ENCODE data around the gene ZNF511. TPM values are rescaled to one million over a fixed set of nuclear protein-coding genes. Genes with fewer than 3 reads are reported as not detected.

Gene ZNF511
- total RNA-seq, 2 experiments from 2014 or later, result 58.0 to 60.1 TPM

- Mint-ChIP-seq H3K27me3 (peaks cover 32% of the 10 kb centered on the region), H3K4me1 (ENCODE audit: low read depth) (peaks cover 7% of the 10 kb centered on the region), H3K27ac (no peak overlapping the region), H3K36me3 (ENCODE audit: low read depth) (no peaks in the 10 kb centered on the region), H3K9me3 (no peaks in the 10 kb centered on the region), H3K4me3 (no peak overlapping the region)
- ATAC-seq, result no peak
- intact Hi-C loops (cut with micrococcal nuclease), result no loop called here
- TF ChIP-seq CTCF (IDR thresholded peaks at IDR 0.05), result no peak
- no peak for DNase-seq
- ChIA-PET CTCF (interaction anchor here (1.5 kb wide), 1 partner anchor 18 kb away, joined by 6 read pairs; no protein-coding TSS in a partner anchor), POLR2A (interaction anchor here (0.6 to 2.7 kb wide), 5 partner anchors 9 to 141 kb away, joined by 3 to 12 read pairs (median 3); partner anchors contain the start of gene FUOM)
Measured at GRCh38 chr10:133347710-133348517, 39.2 kb downstream of the ZNF511 start.

DNA sequence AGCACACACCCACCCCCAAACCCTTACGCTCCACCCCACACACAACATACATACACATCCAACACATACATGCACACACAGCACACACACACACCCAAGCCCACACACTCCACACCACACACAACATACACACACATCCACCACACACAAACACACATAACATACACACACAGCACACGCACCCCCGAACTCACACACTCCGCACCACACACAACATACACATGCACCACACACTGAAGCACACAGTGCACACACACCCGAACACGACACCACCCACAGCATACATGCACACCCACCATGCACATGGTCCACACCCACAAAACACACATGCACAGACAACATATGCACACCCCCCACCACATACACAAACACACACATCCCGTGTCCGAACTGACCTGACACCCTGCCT is 40.5 kb downstream of the ZNF511 start:
- Mint-ChIP-seq H3K27me3 (peaks cover 24% of the 10 kb centered on the region), H3K36me3 (ENCODE audit: low read depth) (no peaks in the 10 kb centered on the region), H3K27ac (no peak overlapping the region), H3K4me1 (ENCODE audit: low read depth) (peaks cover 2% of the 10 kb centered on the region), H3K4me3 (no peak overlapping the region), H3K9me3 (no peaks in the 10 kb centered on the region)
- no peak for ATAC-seq
- DNase-seq, result no peak
- ChIA-PET POLR2A (no interaction called here), CTCF (no interaction called here)
- TF ChIP-seq CTCF (IDR thresholded peaks at IDR 0.05), result no peak
- intact Hi-C loops (cut with micrococcal nuclease), result no loop called here

DNA sequence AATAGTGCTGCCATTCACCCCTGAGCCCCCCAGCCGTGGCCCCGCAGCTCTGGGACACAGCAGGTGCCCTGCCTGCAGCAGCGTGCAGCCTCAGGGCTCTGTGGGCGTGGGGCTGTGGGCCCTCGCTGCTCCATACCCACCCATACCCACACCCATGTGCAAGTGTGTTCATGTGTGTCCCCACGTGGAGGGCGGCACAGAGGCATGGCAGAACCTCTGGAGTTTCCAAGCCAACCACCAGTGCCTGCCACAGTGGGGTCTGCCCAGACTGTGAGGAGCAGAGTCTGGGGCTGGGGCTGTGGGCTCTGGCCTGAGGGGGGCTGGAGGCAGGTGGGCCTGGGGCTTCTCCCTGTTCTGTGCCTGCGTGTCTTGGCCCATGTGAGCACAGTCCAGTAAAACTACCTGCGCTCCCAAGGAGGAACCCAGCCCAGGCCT is 40.9 kb downstream of the ZNF511 start:
- intact Hi-C loops (cut with micrococcal nuclease), result no loop called here

GRCh38 chr10:133350283-133350949 is 41.7 kb downstream of the ZNF511 start:
- POLR2A ChIA-PET, result no interaction called here
- H3K27me3 Mint-ChIP-seq, result peaks cover 15% of the 10 kb centered on the region
- intact Hi-C loops (cut with micrococcal nuclease), result no loop called here
- CTCF ChIA-PET, result no interaction called here
- DNase-seq (no peak), ATAC-seq (no peak)
- no peaks in the 10 kb centered on the region for H3K36me3 Mint-ChIP-seq (ENCODE audit: low read depth)
- H3K27ac Mint-ChIP-seq, result no peak overlapping the region
- no peak overlapping the region for H3K4me3 Mint-ChIP-seq
- peaks cover 2% of the 10 kb centered on the region for H3K4me1 Mint-ChIP-seq (ENCODE audit: low read depth)
- H3K9me3 Mint-ChIP-seq, result no peaks in the 10 kb centered on the region
- no peak for TF ChIP-seq CTCF (IDR thresholded peaks at IDR 0.05)

More for the DNA sequence above, 40.9 kb downstream of the ZNF511 start:
- no peak for TF ChIP-seq CTCF (IDR thresholded peaks at IDR 0.05)
- ChIA-PET CTCF (no interaction called here), POLR2A (no interaction called here)
- ATAC-seq (no peak), DNase-seq (no peak)
- peaks cover 2% of the 10 kb centered on the region for H3K4me1 Mint-ChIP-seq (ENCODE audit: low read depth)
- H3K27ac Mint-ChIP-seq, result no peak overlapping the region
- no peak overlapping the region for H3K4me3 Mint-ChIP-seq
- H3K27me3 Mint-ChIP-seq, result peaks cover 21% of the 10 kb centered on the region
- H3K9me3 Mint-ChIP-seq, result no peaks in the 10 kb centered on the region
- H3K36me3 Mint-ChIP-seq (ENCODE audit: low read depth), result no peaks in the 10 kb centered on the region

- no peak for TF ChIP-seq CTCF (IDR thresholded peaks at IDR 0.05)
- Mint-ChIP-seq H3K4me1 (ENCODE audit: low read depth) (peaks cover 2% of the 10 kb centered on the region), H3K9me3 (no peaks in the 10 kb centered on the region), H3K27me3 (peaks cover 10% of the 10 kb centered on the region), H3K27ac (no peak overlapping the region), H3K4me3 (no peak overlapping the region), H3K36me3 (ENCODE audit: low read depth) (peaks cover 1% of the 10 kb centered on the region)
- ChIA-PET POLR2A (no interaction called here), CTCF (interaction anchor here (1.1 kb wide), 2 partner anchors 11 to 32 kb away, joined by 3 read pairs; no protein-coding TSS in a partner anchor)
- no peak for ATAC-seq
- intact Hi-C loops (cut with micrococcal nuclease), result no loop called here
- DNase-seq, result no peak
Measured at GRCh38 chr10:133350950-133351329, 42.2 kb downstream of the ZNF511 start.

Measured in activated CD8-positive, alpha-beta T cell treated with anti-CD3 and anti-CD28 coated beads for 36 hours (primary cell).